ENCODE results near the gene SLC25A45.
A peak's percentile ranks its signal among the peaks of the same experiment; 100 is the strongest.

SLC25A45 gene

DNA sequence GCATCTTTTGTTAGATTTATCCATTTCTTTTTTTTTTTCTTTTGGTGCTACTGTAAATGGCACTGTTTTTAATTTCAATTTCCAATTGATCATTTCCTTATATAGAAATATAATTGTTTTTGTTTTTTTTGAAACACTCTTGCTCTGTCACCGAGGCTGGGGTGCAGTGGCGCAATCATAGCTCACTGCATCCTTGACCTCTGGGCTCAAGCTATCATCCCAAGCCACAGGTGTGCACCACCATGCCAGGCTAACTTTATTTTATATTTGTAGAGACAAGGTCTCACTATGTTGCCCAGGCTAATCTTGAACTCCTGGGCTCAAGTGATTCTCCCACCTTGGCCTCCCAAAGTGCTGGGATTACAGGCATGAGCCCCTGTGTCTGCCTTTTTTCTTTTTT lies 20.3 kb upstream of the SLC25A45 start:
- DNase-seq: no peak

DNA sequence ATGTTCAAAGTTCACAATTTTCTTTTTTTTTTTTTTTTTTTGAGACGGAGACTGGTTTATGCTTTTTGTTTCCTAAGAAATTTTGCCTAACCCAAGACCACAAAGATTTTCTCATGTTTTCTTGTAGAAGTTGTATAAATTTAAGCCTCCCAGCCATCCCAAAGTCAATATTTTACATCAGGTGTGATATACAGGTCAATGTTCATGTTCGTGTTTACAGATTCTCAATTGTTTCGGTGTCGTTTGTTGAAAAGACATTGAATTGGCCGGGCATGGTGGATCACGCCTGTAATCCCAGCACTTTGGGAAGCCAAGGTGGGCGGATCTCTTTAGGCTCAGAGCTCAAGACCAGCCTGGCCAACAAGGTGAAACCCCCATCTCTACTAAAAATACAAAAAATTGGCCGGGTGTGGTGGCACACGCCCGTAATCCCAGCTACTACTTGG lies 19.4 kb upstream of the SLC25A45 start:
- DNase-seq: no peak

DNA sequence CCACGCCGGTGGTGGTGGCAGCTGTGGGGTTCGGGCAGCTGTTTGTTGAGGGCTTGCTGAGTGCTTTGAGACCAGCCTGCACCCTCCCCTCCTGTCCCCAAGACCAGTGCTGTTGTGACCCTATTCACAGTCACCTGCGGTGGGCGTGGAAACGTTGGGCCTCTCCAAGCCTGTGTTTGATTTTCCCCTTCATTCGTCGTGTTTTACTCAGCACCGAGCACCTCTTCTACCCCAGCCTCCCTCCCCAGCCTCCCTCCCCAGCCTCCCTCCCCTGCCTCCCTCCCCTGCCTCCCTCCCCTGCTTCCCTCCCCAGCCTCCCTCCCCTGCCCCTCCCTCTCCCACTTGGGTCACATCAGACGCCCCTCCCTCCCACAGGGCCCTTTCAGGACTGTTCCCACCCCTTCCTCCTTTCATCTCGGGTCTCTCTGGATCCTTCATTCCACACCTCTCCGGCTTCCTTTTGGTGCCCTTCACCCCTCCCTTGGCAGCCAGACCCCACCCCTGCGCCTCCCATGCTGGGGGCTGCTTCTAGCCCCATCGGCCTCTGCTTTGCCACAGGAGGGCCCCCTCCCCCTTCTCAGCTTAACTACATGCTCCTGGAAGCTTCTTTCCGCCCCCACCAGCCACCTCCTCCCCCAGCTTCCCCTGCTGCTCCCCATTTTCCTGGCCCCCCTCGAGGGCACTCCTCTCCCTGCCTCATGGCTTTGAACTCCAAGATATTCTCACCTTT lies 18.8 kb upstream of the SLC25A45 start:
- DNase-seq: no peak

GRCh38 chr11:65400307-65401072 lies 18.0 kb upstream of the SLC25A45 start:
- no peak for DNase-seq

- DNase-seq: no peak
Observed at GRCh38 chr11:65399845-65400244, 17.4 kb upstream of the SLC25A45 start.

DNA sequence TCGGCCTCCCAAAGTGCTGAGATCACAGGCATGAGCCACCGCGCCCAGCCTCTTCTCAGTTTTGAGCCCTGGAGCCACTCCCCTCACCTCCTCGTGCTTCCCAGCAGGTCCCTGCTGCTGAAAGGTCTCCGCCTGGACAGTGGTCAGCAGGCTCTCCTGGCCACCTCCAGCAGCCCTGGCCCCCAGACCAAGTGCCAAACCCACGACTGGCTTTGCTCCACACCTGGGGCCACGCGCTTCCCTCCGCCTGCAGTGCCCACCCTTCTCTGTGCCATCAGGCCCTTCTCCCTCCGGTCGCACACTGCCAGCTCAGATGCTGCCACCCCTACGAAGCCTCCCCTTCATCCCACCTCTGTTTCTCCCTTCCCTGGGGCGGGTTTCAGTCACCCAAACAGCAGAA lies 16.8 kb upstream of the SLC25A45 start:
- DNase-seq: no peak

GRCh38 chr11:65398362-65398910 lies 16.0 kb upstream of the SLC25A45 start:
- DNase-seq: no peak

DNA sequence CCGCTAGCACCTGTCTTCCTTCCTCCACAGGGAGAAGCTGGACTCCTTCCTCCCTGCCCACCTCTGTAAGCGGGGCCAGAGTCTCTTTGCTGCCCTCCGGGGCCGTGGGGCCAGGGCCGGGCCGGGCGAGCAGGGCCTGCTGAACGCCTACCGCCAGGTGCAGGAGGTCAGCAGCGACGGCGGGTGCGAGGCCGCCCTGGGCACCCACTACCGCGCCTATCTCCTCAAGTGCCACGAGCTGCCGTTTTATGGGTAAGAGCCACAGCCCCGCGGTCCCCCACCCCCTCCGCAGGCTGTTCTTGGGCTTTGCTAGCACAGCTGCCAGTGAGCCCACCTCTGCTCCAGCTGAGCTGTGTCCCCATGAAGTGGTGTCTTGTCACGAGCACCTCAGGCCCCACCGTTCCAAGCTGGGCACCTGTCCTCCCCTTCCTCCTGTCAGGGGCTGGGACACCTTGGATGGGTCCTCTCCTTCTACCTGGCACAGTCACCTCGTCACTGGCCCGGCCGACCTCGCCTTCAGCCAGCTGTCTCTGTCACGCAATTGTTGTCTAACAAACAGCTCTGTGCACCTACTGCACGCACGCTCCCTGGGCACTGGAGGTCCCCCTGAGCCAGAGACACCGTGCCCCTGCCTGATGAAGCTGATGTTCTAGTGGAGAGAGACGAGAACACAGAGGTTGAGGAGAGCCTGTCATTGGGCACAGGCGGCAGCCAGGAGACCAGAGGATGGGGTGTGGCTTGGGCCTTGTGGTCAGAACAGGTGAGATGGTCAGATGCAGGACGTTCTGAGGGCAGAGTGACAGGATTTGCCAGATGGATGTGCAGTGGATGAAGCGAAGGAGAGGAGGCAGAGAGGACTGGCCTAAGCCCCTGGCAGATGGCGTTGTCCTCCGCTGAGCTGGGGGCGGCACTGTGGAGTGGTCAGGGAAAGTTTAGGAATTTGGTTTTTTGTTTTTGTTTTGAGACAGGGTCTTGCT lies 14.6 kb upstream of the SLC25A45 start:
- no peak for DNase-seq

GRCh38 chr11:65395961-65396530 lies 13.6 kb upstream of the SLC25A45 start:
- no peak for DNase-seq

GRCh38 chr11:65394125-65394536 lies 11.7 kb upstream of the SLC25A45 start:
- DNase-seq: no peak

- DNase-seq: no peak
Observed at GRCh38 chr11:65393513-65394079, 11.2 kb upstream of the SLC25A45 start.

DNA sequence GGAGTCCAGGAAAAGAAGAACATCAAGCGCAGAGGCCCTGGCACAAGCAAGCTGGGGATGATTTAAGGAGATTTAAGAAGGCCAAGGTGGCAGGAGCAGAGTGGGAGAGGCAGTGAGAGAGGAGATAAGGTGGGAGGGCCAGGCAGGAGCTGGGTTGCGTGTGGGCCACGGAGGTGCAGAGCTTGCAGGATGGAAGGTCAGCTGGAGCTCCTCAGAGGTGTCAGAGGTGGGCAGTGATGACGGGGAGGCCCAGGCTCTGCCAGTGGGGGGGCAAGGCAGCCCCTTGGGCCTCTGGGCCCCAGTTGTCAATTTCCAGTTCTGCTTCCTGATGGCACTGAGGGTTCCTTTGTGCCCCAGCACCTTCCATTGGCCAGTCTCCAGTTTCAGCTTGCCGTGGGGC lies 10.5 kb upstream of the SLC25A45 start:
- DNase-seq: no peak

DNA sequence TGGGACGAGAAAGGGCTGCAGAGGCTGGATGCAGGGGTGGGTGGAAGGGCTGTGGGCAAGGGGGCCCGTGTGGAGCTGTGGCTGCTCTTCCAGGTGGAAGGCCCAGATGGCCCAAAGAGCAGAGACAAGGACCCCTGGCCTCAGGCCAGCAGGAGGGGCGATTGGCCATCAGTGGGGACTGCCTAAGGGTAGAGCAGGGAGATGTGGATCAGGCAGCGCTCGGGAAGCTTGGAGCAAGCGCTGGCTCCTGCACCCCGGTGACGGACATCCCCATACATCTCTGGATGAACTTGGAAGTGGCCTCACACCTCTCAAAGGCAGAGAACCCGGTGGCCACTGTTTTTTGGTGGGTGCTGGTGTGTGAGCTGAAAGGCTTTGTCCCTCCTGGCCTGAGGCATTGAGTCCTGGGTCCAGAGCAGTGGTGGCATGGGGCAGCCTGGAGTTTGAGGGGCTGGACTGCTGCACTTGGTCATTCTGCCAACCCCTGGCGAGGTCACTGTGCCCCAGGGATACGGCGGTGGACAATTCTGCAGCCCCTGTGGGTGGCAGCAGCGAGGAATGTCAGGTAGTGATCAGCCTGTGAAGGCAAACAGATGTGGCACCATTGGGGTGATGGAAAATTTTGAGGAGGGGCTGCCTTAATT lies 9.9 kb upstream of the SLC25A45 start:
- DNase-seq: no peak

DNA sequence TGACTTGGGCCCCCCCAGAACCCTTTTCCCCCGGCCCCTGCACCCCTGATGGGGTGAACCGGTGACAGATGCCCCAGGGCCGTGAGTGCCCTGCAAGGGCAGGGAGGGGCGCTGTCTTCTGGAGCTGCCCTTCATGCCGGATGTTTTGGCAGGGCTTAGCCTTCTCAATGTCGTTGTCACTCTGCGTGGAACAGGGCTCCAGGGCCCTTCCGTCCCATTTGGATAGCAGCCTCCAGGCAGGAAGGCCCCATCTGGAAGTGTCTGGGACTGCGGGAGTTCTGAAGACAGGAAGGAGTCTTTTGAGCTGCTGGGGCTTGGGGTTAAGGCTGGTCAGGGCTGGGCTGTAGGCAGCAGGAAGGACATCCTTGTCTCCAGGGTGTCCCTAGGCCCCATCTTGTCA lies 8.6 kb upstream of the SLC25A45 start:
- no peak for DNase-seq

DNA sequence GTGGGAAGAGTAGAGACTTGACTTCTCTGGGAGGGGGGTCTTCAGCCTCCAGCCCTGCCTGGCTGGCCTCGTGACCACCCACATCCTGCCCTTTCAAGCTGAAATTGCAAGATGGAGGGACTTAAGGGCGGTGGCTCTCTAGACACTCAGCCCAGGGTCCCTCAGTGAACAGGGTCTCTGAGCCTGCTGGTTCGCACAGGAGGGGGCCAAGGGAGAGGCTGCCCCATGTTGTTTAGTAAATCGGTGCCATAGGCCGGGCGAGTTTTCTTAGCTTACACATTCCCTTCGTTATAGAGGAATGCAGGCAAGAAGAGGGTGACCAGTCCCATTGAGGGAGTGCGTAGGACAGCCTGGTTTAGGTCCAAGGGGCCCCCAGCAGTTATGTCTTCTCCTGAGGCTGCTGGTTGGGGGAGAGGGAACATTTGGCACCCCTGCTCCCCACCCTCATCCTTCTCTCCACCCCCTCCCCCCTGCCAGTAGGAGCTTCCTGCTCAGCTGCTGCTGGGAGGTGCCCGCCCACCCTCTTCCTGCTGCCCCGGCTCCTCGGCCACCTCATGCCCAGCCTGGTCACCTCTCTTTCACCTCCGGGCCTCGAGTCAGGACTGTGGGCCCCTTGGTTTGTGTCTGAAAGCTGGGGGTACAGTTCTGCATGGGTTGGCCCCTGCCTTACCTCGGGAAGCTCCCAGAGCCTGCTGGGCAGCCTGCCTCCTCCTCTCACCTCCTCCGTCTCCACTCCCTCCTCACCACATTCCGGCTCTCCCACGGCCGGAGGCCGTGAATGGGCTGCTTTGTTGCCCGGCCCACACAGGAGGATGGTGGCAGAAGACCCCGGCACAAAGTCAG lies 7.9 kb upstream of the SLC25A45 start:
- DNase-seq: no peak

- DNase-seq: no peak
Observed at GRCh38 chr11:65389294-65389980, 7.0 kb upstream of the SLC25A45 start.

GRCh38 chr11:65388731-65389130 lies 6.3 kb upstream of the SLC25A45 start:
- DNase-seq: no peak

- peak; percentile 64 for DNase-seq
Observed at GRCh38 chr11:65386307-65387140, 4.1 kb upstream of the SLC25A45 start, which contains the start of gene FRMD8. FRMD8 (plus strand) TSS chr11:65386637; CDS start chr11:65387037, 400 bp downstream.

All from SHP77 (cell line).